ENCODE results near the gene KRTAP6-2.

The KRTAP6-2 gene

DNA sequence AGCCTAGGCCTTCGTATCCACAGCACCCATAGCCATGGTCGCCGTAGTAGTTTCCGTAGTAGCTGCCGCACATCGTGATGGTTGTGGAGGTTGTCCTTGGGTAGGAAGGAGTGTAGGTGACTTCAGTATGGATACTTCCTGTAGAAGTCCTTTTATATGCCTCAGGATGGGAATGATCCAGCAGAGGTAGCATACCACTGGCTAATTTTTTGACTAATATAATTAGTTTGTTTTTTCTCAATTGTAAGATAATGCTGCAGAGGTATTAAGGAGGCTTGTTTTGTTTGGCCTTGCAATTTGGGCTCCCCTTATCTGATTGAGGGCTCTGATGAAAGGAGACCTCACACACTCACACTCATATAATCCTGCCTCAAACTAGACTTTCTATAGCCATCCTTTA lies at the start of gene KRTAP6-2:
KRTAP6-2 (minus strand) TSS at position 101 of the 400 bp plus-strand sequence; CDS start at position 73, 28 bp downstream.
- H3K4me1 Mint-ChIP-seq = no peaks in the 10 kb centered on the region
- H3K36me3 Mint-ChIP-seq = no peaks in the 10 kb centered on the region
- CTCF ChIA-PET = no interaction called here
- H3K27me3 Mint-ChIP-seq = no peaks in the 10 kb centered on the region
- DNase-seq = no peak
- H3K9me3 Mint-ChIP-seq = peaks cover 6% of the 10 kb centered on the region
- H3K4me3 Mint-ChIP-seq = no peak within 1 kb of the TSS
- no peak within 1 kb of the TSS for H3K27ac Mint-ChIP-seq

DNA sequence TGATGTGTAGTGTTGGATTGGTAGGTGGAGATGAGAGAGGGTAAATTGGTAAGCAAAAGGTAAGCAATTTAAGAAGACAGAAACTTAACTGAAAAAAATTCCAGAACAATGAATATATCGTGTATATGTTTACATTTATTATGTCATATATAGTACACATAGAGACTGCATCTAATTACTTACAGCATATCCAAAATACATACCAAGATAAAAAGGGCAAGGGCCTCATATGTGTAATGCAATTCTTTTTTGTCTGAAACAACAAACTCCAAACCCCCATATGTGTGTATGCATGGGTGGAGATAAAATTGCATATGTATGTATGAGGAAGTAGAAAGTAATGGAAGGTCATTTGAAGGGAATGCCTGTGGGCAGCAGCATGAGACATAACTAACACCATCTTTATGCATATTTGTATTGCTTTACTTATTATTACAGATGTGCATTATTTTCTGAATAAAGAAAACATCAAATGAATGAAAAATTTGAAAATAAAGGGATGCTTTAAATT lies 48.3 kb upstream of the KRTAP6-2 start:
- CTCF ChIA-PET = no interaction called here
- Mint-ChIP-seq H3K27me3 (no peaks in the 10 kb centered on the region), H3K4me1 (no peaks in the 10 kb centered on the region), H3K36me3 (no peaks in the 10 kb centered on the region), H3K4me3 (no peak overlapping the region), H3K27ac (no peak overlapping the region), H3K9me3 (no peaks in the 10 kb centered on the region)
- DNase-seq = no peak

DNA sequence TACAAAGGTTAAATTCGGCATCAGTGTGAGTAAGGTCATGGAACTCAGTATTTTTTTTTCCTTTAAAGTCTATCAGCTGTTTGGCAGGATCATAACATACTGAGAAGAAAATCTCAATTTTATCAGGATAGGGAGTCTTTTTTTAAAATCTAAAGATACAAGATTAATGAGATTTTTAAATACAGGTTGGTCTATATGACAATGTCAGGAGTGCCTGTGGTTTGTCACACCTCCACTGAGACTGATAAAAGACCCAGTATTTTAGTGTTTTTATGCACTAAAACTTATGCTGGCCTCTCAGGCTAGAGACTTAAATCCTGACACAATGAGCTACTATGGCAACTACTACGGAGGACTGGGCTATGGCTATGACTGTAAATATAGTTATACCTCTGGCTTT lies 43.9 kb upstream of the KRTAP6-2 start, which contains the start of gene KRTAP20-3:
KRTAP20-3 (plus strand) TSS at position 301 of the 400 bp plus-strand sequence.
- CTCF ChIA-PET = no interaction called here
- Mint-ChIP-seq H3K36me3 (no peaks in the 10 kb centered on the region), H3K27ac (peak within 1 kb of the TSS; percentile 9), H3K27me3 (no peaks in the 10 kb centered on the region), H3K4me1 (no peaks in the 10 kb centered on the region), H3K9me3 (peaks cover 3% of the 10 kb centered on the region), H3K4me3 (no peak within 1 kb of the TSS)
- DNase-seq = no peak

DNA sequence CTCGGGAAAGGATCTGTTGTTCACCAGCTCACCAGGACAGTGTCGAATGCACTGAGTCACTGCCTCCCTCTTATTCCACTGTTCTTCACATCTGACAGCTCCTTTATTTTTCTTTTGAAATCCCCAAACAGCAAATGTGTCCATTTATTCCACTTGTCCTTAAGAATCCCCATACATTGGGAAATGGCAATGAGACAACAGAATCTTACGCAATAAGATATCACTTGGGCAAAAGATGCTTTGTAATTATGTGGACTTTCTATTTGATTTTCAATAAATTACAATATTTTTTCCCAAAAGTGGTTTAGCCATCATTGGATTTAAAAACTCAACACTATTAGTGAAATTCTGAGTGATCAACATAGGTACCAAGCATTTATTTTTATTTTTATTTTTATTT lies 40.0 kb upstream of the KRTAP6-2 start:
- Mint-ChIP-seq H3K27ac (no peak overlapping the region), H3K4me1 (no peaks in the 10 kb centered on the region), H3K27me3 (no peaks in the 10 kb centered on the region), H3K4me3 (no peak overlapping the region), H3K9me3 (peaks cover 3% of the 10 kb centered on the region), H3K36me3 (no peaks in the 10 kb centered on the region)
- DNase-seq = no peak
- CTCF ChIA-PET = no interaction called here

- no peak for DNase-seq
- no peaks in the 10 kb centered on the region for H3K27me3 Mint-ChIP-seq
- no peak within 1 kb of the TSS for H3K27ac Mint-ChIP-seq
- H3K4me1 Mint-ChIP-seq = no peaks in the 10 kb centered on the region
- H3K9me3 Mint-ChIP-seq = peaks cover 3% of the 10 kb centered on the region
- H3K4me3 Mint-ChIP-seq = no peak within 1 kb of the TSS
- CTCF ChIA-PET = no interaction called here
- H3K36me3 Mint-ChIP-seq = no peaks in the 10 kb centered on the region
Measured at GRCh38 chr21:30634906-30635305, 36.2 kb upstream of the KRTAP6-2 start, which contains the start of gene KRTAP20-2. KRTAP20-2 (plus strand) TSS chr21:30635206; CDS start chr21:30635264, 58 bp downstream.

DNA sequence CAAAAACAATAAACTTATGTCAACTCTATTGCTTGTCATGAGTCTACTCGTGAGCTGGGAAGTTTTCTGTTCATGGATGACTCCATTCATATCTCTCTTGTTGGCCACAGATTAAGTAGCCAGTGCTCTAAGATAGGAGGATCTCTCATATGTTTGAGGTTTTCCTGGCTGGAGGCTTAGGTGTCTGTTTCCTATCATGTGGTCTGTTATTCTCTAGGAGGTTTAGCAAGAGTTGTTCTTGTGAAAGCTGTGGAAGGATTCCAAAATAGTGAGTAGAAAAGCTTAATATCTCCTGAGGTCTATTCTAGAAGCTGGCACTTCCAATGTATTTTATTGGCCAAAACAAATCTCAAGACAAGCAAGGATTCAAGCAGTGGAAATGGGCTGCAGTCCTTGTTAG lies 30.5 kb upstream of the KRTAP6-2 start:
- Mint-ChIP-seq H3K27ac (no peak overlapping the region), H3K9me3 (peaks cover 4% of the 10 kb centered on the region), H3K27me3 (no peaks in the 10 kb centered on the region), H3K36me3 (no peaks in the 10 kb centered on the region), H3K4me1 (no peaks in the 10 kb centered on the region), H3K4me3 (no peak overlapping the region)
- CTCF ChIA-PET = interaction anchor here (0.6 kb wide), 1 partner anchor 122 kb away, joined by 3 read pairs; no protein-coding TSS in a partner anchor
- DNase-seq = no peak

DNA sequence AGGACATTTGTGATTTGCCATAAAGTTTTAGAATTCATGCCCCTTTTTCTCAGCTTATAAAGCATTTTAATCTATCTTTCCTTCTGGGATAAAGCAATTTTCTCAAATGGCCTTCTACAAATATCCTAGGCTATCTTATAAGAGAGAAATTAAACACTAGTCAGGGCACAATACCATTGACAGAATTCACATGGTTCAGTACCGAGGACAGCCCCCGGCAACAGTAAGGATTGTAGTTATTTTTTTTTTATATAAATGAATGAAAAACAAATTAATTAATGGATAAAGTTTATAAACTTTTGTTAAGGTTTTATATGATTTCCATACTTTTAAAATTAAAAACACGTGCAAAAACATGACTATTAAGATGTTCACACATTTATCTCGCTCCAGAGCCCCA lies 29.4 kb upstream of the KRTAP6-2 start:
- no peaks in the 10 kb centered on the region for H3K4me1 Mint-ChIP-seq
- no peaks in the 10 kb centered on the region for H3K27me3 Mint-ChIP-seq
- H3K27ac Mint-ChIP-seq = no peak overlapping the region
- H3K4me3 Mint-ChIP-seq = no peak overlapping the region
- no peaks in the 10 kb centered on the region for H3K36me3 Mint-ChIP-seq
- H3K9me3 Mint-ChIP-seq = peaks cover 4% of the 10 kb centered on the region
- DNase-seq = no peak
- CTCF ChIA-PET = no interaction called here

DNA sequence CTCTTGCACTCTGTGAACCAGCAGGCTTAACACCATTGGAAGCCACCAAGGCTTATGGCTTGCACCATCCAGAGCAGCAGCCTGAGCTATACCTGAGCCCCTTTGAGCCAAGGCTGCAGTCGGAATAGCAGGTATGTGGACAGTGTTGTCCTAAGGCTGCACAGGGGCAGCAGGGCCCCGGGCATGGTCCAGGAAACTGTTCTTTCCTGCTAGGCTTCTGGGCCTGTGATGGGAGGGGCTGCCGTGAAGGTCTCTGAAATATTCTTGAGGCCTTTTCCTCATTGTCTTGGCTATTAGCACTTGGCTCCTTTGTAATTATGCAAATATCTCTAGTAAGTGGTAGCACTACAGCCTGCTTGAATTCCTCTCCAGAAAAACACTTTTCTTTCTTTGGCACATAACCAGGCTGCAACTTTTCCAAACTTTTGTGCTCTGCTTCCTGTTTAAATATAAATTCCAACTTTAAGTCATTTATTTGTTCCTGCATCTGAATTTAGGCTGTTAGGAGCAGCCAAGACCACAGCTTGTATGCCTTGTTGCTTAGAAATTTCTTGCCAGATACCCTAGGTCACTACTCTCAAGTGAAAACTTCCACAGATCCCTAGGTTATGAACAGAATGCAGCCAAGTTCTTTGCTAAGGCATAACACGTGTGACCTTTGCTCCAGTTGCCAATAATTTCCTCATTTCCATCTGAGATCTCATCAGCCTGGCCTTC lies 26.9 kb upstream of the KRTAP6-2 start:
- no peaks in the 10 kb centered on the region for H3K36me3 Mint-ChIP-seq
- H3K4me1 Mint-ChIP-seq = no peaks in the 10 kb centered on the region
- H3K27ac Mint-ChIP-seq = no peak overlapping the region
- CTCF ChIA-PET = no interaction called here
- H3K27me3 Mint-ChIP-seq = no peaks in the 10 kb centered on the region
- DNase-seq = no peak
- no peak overlapping the region for H3K4me3 Mint-ChIP-seq
- H3K9me3 Mint-ChIP-seq = peaks cover 4% of the 10 kb centered on the region

- no peaks in the 10 kb centered on the region for H3K27me3 Mint-ChIP-seq
- H3K36me3 Mint-ChIP-seq = no peaks in the 10 kb centered on the region
- CTCF ChIA-PET = interaction anchor here (0.8 kb wide), 1 partner anchor 9 kb away, joined by 3 read pairs; no protein-coding TSS in a partner anchor
- no peak overlapping the region for H3K27ac Mint-ChIP-seq
- DNase-seq = no peak
- peaks cover 4% of the 10 kb centered on the region for H3K9me3 Mint-ChIP-seq
- no peaks in the 10 kb centered on the region for H3K4me1 Mint-ChIP-seq
- no peak overlapping the region for H3K4me3 Mint-ChIP-seq
Measured at GRCh38 chr21:30623362-30623761, 24.7 kb upstream of the KRTAP6-2 start.

- no peaks in the 10 kb centered on the region for H3K4me1 Mint-ChIP-seq
- H3K36me3 Mint-ChIP-seq = no peaks in the 10 kb centered on the region
- no peak for DNase-seq
- no peak within 1 kb of the TSS for H3K27ac Mint-ChIP-seq
- H3K9me3 Mint-ChIP-seq = peaks cover 4% of the 10 kb centered on the region
- no peaks in the 10 kb centered on the region for H3K27me3 Mint-ChIP-seq
- H3K4me3 Mint-ChIP-seq = no peak within 1 kb of the TSS
- CTCF ChIA-PET = no interaction called here
Measured at GRCh38 chr21:30620522-30620921, 21.8 kb upstream of the KRTAP6-2 start, which contains the start of gene KRTAP20-4. KRTAP20-4 (plus strand) TSS chr21:30620627.

DNA sequence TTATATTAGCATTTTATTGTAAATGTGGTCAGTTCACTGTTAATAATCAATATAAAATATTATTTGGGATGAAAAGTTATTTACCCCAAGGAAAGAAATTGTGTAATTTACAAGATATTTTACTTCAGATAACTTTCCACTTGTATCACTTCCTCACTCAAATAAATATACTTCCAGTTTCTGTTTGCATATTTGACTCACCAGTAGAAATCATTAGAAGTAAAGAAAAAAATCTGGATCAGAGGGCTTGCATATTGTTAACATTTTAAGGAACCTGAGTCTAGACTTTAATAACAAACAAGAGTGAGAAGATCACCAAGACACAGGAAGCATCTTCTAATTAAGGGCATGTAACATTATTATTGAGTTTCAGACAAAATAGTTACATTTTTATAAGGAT lies 21.4 kb upstream of the KRTAP6-2 start:
- Mint-ChIP-seq H3K36me3 (no peaks in the 10 kb centered on the region), H3K27me3 (no peaks in the 10 kb centered on the region), H3K27ac (no peak overlapping the region), H3K4me1 (no peaks in the 10 kb centered on the region), H3K9me3 (peaks cover 4% of the 10 kb centered on the region), H3K4me3 (no peak overlapping the region)
- DNase-seq = no peak
- CTCF ChIA-PET = no interaction called here

GRCh38 chr21:30616125-30616524 lies 17.4 kb upstream of the KRTAP6-2 start, which contains the start of gene KRTAP20-1:
KRTAP20-1 (plus strand) TSS chr21:30616425; CDS start chr21:30616455, 30 bp downstream.
- Mint-ChIP-seq H3K36me3 (no peaks in the 10 kb centered on the region), H3K4me3 (no peak within 1 kb of the TSS)

GRCh38 chr21:30615199-30615598 lies 16.5 kb upstream of the KRTAP6-2 start:
- Mint-ChIP-seq H3K4me3 (no peak overlapping the region), H3K36me3 (no peaks in the 10 kb centered on the region), H3K27ac (no peak overlapping the region), H3K9me3 (peaks cover 2% of the 10 kb centered on the region), H3K27me3 (no peaks in the 10 kb centered on the region), H3K4me1 (no peaks in the 10 kb centered on the region)
- CTCF ChIA-PET = no interaction called here
- no peak for DNase-seq

More at GRCh38 chr21:30616125-30616524, 17.4 kb upstream of the KRTAP6-2 start, which contains the start of gene KRTAP20-1:
- H3K4me1 Mint-ChIP-seq = no peaks in the 10 kb centered on the region
- DNase-seq = no peak
- CTCF ChIA-PET = no interaction called here
- no peaks in the 10 kb centered on the region for H3K27me3 Mint-ChIP-seq
- H3K9me3 Mint-ChIP-seq = no peaks in the 10 kb centered on the region
- no peak within 1 kb of the TSS for H3K27ac Mint-ChIP-seq

DNA sequence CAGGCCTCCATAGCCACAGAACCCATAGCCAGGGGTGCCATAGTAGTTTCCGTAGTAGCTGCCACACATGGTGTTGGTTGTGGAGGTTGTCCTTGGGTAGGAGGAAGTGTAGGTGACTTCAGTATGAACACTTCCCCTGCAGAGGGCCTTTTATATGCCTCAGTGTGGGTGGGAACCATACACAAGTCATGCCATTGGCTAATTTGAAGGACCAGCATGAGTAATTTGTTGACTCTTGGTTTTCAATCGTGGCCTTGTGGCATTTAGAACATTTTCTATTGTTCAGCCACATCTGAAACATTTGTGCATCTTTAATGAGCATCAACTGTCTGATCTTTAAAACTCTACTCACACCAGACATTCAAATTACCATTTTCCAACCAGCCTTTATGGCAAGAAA lies 15.1 kb upstream of the KRTAP6-2 start, which contains the start of gene KRTAP6-1:
KRTAP6-1 (minus strand) TSS at position 95 of the 400 bp plus-strand sequence; CDS start at position 69, 26 bp downstream.
- H3K4me1 Mint-ChIP-seq = no peaks in the 10 kb centered on the region
- no peak within 1 kb of the TSS for H3K27ac Mint-ChIP-seq
- no peaks in the 10 kb centered on the region for H3K36me3 Mint-ChIP-seq
- no peak for DNase-seq
- H3K27me3 Mint-ChIP-seq = no peaks in the 10 kb centered on the region
- peaks cover 2% of the 10 kb centered on the region for H3K9me3 Mint-ChIP-seq
- H3K4me3 Mint-ChIP-seq = no peak within 1 kb of the TSS
- CTCF ChIA-PET = no interaction called here

- Mint-ChIP-seq H3K36me3 (no peaks in the 10 kb centered on the region), H3K27ac (no peak overlapping the region), H3K4me1 (no peaks in the 10 kb centered on the region), H3K27me3 (no peaks in the 10 kb centered on the region), H3K9me3 (peaks cover 3% of the 10 kb centered on the region), H3K4me3 (no peak overlapping the region)
- CTCF ChIA-PET = no interaction called here
- no peak for DNase-seq
Measured at GRCh38 chr21:30612132-30612531, 13.4 kb upstream of the KRTAP6-2 start.
